Measurements from ENCODE around the gene FAM181A.

The FAM181A gene

DNA sequence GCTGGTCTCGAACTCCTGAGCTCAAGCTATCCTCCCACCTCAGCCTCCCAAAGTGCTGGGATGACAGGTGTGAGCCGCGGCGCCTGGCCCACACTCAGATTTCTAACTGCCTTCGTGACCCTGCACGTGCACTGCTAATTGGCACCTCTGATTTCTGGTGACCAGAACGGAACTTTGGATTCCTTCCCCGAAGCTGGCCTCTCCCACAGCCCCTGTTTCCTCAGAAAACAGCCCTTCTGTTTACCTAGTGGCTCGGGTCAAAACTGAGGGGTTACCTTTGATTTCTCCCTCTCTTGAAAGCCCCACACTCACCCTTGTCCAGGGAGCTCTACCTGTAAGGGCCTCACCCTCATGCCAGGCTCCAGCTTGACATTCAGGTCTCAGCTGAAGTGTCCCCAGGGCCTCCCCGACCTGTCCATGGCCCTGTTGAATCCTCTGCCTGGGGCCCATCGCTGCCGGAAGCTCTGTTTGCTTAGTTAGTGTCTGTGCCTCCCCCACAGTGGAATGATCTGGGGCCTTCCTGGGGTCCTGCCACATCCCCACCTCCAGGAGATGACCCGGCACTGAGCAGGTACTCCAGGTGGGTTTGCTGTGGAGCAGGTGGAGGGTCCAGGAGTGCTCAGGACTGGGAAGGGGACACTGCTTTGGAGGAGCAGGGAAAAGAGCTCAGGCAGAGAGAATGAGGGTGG lies 24.4 kb upstream of the FAM181A start:
- H3K27ac ChIP-seq, result no peak overlapping the region
- no peak overlapping the region for H3K4me3 ChIP-seq

DNA sequence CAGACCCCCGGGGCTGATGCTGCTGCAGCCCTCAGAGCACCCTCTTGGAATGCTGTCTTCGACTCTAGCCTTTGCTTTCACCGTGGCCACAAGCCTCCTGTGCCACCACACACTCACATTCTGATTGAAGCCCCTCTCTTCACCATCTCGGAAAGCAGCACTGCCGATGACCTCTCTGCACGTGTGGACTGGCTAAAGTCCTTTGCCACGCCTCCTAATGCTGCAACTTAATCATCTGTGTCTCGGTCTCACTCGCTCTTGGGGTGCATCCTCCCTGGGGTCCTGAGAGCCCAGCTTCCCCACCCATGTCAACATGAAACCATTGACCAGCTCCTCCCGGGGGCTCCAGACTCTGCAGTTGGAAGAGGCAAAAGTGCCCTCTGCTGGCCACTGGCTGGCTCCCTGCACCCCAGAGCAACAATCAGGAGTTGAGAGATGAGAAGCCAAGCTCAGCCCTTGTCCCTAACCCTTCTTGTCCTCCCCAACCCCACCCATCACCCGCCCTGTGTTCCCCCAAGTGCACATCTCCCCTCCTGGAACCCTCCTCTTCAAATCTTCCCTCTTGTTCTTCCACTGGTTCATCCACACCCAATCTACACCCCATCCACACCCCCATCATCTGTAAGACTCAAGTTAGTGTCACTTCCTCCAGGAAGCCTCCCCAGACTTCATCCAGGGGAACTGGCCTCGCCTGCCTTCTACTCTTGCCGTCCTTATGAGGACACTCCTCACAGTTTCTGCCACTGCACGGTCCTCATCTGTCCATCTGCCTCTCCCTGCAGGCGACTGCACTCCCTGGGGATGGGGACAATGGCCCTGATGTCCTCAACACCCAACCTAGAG lies 23.6 kb upstream of the FAM181A start:
- Histone ChIP-seq H3K27ac (no peak overlapping the region), H3K4me3 (no peak overlapping the region)

DNA sequence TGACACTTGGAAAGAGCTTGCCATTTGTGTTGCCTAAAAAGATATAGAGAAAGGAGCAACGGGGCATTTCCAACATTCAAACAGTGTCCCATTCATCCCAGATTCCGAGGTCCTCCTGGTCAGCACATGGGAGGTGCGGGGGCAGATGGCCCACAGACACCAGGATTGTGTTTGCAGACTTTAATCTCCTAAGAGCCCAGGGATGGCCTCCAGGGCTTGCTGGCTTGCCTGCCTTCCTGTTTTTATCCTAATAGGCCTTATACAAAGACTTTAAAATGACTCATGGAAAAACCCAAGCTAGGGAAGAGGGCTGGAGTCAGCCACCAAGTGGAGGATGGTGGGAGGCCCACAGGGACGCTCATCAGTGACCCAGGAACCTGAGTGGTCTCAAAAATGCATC lies 21.5 kb upstream of the FAM181A start:
- H3K27ac ChIP-seq, result no peak overlapping the region
- H3K4me3 ChIP-seq, result no peak overlapping the region

DNA sequence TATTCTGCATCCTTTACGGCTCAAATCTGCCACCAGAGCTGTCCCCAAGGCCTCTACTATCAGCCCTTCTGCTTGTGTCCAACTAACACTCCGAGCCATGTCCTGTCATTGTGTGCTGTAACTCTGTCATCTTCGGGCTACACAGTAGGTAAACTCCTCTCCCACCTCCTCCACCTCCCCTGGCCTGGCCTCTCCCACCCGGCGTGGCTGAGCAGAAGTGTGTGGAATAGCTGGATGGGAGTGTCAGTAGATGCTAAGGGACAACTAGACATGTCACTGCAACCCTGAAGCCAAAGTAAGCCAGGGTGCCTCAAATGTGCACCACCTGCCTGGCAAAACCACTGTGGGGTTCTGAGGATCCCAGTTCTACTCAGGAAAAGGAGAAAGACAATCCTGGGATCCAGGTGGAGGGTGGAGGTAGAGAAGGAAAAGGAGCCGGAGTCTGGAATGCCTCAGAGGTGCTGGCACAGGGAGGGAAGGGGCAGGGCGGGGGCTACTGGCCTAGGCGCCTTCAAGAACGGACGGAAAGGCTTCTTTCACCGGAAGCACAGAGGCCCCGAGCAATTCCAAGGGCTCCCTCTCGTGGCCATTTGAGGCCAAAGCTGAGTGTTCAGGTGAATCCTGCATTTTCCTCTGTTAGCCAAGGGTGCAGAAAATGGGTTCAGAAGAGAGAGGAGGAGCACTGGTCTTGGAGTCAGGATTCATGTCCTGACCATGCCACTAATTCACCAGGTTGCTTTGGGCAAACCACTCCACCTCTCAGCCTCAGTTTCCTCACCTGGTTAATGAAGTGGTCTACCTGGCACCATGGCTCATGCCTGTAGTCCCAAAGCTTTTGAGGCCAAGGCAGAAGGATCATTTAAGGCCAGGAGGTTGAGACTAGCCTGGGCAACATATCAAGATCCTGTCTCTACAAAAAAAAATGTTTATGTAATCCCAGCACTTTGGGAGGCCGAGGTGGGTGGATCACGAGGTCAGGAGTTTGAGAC lies 20.5 kb upstream of the FAM181A start:
- H3K27ac ChIP-seq, result no peak overlapping the region
- no peak overlapping the region for H3K4me3 ChIP-seq

DNA sequence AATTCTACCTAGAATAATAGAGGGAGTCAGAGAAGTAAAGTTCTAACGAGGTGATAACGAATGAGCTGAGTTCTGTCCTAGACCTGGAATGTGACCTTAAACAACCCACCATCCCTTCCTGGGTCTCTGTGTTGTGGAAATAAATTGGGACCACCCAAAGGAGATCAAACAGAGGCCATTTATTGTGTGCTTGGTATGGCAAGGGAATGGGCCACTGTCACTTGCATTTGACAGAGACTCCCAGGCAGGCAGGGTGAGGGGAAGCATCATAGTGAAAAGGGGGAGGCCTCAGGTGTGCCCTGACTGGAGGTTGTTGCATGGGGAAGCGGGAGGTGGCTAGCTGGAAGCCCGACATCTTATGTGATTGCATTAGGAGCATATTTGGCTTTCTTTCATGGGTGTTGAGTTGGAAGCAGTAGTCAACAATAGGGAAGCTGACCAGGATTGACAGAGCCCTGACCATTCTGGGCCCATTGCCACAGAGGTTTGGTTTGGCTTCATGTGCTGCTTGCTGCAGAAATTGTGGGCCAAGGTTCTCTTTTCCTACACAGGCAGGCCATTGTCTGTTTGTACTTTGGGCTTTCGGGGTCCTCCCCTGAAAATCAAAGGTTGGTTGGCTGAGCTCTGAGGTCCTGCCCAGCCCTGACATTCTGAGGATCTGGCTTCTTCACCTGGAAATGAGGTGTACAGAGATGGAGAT lies 17.6 kb upstream of the FAM181A start:
- Histone ChIP-seq H3K4me3 (no peak overlapping the region), H3K27ac (no peak overlapping the region)

DNA sequence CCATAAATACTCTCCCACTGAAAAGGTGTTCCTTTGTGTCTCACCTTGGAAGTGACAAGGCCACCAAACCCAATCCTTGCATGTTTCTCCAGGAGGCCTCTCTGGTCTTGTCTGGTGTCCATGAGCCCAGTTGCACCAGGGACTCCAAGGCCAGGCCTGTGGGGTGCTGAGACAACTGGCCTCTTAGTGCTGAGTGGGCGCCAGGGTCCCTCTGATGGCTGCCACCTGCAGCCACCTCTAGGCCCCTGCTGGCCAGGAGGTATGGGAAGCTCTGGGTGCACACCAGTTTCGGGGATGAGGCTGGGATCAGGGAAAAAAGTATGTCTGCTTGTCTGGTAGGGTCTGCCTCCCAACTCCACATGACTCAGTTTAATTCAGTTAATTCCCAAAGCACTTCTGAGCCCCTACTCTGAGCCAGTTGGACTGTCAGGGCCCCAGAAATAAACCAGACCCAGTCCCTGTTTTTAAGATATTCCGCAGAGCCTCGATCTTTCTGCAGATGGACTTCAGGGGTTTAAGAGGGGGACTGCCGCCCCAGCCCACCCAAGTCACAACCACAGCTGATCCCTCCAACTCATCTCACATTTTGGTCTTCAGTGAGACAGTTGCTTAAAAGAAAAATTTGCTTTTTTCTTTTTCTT lies 15.0 kb upstream of the FAM181A start:
- Histone ChIP-seq H3K27ac (no peak overlapping the region), H3K4me3 (no peak overlapping the region)

DNA sequence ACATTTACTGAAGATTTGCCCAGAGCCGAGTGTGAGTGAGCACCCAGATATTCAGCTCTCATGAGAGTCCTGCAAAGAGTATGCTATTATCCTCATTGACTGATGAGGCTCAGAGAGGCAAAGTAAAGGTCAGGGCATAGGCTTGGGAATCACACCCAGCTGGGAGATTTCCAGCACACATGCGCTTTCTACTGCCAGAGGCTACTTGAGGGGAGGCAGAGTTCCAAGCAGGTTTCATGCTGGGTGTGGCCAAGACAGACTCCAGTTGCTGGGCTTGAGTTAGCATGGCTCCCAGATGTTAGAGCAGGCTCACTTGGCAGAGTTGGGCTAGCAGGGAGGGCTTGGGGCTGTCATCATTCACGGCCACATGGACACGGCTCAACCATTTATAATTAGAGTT lies 14.4 kb upstream of the FAM181A start:
- no peak overlapping the region for H3K27ac ChIP-seq

DNA sequence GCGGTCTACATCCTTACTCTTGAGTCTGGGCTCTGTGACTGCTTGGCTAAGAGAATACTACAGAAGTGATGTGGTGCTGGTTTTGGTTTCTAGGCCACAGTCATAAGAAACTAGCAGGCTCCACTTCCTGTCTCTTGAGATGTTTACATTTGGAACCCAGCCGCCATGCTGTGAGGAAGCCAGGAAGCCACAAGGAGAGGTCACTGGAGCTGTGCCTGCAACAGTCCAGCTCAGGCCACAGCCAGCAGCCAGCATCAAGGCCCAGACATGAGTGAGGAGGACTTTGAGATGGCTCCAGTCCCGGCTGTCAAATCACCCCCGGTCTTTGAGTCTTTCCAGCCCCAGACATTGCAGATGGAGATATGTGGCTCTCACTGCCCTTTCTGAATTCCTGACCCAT lies 12.9 kb upstream of the FAM181A start:
- no peak overlapping the region for H3K4me3 ChIP-seq
- no peak overlapping the region for H3K27ac ChIP-seq

More for the DNA sequence above, 14.4 kb upstream of the FAM181A start:
- H3K4me3 ChIP-seq, result no peak overlapping the region

DNA sequence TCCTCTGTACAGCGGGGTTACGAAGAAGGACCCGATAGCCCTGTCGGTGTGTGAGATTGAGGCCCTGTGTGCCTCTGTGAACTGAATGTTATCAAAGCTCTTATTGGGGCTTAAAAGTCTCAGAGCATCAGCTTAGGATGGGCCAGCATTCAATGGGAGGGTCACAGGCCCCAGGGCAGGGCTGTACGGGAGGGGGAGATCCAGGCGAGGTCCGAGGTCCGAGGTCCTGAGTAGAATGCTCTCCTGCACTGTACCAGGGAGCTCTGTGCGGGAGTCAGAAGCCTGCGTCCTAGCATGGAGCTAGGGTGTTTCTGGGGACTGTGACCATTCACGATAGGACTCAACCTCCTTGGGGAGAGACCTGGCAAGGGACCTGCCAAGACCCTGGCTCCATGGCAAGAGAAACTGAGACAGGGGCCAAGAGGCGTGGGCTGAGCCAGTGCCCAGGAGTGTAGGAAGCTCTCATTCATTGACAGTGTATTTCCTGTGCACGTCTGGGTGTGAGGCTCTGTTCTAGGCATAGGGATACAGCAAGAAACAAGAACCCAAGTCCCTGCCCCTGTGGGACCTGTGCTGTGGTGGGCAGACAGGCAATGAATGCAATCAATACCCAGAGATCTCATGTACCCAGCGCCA lies 12.0 kb upstream of the FAM181A start:
- Histone ChIP-seq H3K27ac (no peak overlapping the region), H3K4me3 (no peak overlapping the region)

DNA sequence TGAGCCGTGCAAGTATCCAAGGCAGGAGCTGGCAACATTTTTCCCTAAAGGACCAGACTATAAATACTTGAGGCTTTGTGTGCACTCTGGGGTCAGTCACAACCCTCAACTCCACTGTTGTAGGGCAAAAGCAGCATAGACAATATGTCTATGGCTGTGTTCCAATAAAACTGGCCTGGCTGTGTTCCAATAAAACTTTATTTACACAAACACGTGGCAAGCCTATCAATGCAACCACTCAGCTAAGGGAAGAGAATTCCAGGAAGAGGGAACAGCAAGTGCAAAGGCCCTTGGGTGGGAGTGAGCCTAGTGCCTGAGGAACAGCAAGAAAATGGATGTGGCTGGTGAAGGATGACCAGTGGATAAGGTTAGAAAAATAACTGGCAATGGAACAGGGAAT lies 11.3 kb upstream of the FAM181A start:
- no peak overlapping the region for H3K4me3 ChIP-seq
- no peak overlapping the region for H3K27ac ChIP-seq

DNA sequence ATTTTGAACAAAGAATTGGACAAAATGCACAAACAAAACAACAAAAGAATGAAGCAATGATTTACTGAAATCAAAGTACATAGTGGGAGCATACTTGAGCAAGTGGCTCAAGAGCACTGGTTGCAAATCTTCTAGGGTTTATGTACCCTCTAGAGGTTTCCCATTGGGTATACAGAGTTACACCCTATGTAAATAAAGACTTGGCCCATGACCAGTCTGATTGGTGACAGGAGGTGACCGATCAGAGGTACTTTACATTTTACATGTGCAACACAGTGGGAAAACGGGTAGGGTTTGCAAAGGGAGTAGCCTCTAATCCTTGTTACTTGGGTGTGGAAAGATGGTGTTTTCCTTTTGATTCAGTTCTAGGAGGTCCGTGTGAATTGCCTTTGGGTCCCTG lies 10.6 kb upstream of the FAM181A start:
- Histone ChIP-seq H3K4me3 (no peak overlapping the region), H3K27ac (no peak overlapping the region)

DNA sequence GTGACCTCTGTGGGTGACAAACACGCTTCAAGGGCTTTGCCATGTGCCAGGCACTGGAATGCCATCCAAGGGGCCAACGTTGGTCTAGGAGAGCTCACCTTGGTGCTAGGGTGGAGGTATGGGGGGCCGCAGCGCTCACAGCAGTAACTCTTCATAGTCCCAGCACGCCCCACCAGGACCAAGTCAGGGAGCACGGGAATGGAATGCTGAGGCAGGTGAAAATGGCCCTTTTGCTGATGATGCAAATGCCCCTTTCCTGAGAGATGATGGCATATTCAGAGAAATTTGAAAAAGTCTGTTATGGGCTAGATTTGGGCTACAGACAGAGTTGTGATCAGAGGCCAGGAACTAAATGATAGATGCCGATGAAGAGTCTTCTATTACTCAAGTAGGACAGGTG lies 10.0 kb upstream of the FAM181A start:
- Histone ChIP-seq H3K4me3 (no peak overlapping the region), H3K27ac (no peak overlapping the region)

DNA sequence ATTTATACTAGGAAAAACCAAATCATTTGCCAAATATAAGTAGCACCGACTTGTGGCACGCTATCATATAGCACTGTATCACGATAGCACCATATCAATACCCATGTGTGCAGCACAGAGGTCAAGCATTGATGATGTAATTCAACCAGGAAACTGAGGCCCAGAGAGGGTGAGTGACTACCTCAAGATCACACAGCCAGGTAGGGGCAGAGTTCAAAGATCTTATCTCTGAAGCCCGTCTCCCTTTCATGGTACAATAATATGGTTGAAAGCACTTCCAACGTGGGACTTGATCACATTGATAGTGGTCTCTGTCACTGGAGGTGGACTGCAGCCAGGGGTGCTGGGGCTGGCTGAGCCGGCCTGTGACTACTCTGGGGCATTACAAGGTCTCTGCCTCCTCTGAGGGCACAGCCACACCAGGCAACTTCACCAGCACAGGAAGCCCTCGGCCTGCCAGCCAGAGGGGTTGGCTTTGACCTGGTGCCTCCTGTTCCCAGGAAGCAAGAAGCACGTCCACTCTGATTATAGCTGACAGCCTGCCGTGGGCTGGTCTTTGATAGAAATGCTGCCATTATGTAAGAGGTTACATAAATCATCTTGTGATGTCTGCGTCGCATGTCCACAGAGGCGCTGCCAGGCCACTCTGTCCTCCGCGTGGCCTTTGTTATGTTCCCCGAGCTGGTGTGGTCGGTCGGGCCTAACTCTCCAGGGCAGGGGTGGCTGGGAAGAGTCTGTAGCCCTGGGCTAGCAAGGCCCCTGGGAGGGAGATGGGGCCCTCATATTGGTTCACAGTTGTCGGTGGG lies 5.9 kb upstream of the FAM181A start:
- H3K4me3 ChIP-seq, result no peak overlapping the region
- no peak overlapping the region for H3K27ac ChIP-seq

DNA sequence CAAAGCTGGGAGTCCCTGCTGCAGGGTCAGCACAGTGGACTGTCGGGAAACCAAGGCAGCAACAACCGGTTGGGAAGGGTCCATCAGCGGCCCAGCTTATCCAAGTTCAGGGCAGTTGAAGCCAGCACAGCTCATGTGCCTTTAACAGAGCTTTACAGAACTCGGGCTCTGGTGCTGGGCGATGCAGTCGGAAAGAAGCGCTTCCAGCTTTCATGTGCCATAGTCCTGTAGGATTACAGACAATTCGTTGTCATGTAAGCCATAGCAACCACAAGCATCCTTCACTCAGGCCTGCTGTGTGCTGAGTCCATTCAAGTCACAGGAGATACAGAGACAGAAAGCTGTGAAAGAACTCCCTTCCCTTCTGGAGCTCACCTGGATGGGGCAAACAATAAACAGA lies 3.5 kb upstream of the FAM181A start:
- Histone ChIP-seq H3K27ac (no peak overlapping the region), H3K4me3 (no peak overlapping the region)

DNA sequence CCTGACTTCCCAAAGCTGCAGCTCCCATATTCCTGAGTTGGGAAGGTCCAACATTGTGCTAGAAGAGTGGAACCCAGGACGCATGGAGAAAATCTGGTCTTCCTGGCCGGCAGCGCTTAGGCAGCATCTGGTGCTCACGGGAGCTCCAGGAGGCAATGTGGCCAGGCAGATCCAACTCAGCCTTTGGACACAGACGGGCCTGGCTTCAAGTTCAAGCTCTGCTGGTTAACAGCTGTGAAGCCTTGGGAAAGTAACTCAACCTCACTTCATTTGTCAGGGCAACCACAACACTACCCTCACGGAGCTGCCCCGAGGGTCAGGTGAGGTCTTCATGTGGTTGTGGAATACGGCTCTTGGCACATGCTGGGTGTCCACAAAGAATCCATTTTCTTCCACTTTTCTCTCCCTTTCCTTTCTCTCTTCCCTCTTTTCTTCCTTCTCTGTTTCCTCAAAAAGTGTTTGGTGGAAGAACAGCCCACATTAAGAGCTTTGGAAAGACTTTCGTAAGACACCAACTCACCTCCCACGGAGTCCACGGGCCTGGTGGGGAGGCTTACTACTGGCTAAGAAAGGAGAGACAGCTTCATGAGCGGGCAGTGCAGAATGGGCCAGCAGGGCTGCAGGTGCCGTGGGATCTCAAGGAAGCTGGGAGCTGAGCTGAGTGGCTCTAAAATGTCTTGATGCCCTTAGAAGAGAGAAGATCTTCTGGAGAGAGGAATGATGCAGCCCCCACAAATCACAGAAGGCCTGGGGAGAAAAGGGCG lies 2.4 kb upstream of the FAM181A start:
- Histone ChIP-seq H3K27ac (no peak overlapping the region), H3K4me3 (no peak overlapping the region)

DNA sequence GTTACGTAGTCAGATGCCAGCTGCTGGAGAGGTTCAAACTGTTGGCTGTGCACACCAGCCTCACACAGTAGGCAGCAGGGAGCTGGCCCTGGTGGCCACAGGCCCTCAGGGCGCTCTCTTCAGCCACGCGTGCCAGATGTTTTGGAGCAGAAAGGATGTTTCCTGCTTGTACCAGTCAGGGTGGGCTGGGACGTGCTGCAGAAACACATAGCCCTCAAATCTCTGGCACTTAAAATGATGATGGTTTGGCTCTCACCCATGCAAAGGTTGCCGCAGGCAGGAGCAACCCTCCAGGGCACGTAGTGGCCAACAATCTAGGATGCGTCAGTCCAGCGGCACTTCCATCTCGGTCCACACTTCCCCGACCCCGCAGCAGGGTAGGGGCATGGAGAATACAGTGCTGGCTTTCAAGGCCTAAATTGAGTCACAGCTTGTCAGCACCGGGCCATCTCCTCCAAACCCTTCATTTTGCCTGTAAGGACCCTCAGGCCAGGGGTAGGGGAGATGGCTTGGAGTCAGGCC lies 1.7 kb upstream of the FAM181A start:
- Histone ChIP-seq H3K27ac (no peak overlapping the region), H3K4me3 (no peak overlapping the region)

DNA sequence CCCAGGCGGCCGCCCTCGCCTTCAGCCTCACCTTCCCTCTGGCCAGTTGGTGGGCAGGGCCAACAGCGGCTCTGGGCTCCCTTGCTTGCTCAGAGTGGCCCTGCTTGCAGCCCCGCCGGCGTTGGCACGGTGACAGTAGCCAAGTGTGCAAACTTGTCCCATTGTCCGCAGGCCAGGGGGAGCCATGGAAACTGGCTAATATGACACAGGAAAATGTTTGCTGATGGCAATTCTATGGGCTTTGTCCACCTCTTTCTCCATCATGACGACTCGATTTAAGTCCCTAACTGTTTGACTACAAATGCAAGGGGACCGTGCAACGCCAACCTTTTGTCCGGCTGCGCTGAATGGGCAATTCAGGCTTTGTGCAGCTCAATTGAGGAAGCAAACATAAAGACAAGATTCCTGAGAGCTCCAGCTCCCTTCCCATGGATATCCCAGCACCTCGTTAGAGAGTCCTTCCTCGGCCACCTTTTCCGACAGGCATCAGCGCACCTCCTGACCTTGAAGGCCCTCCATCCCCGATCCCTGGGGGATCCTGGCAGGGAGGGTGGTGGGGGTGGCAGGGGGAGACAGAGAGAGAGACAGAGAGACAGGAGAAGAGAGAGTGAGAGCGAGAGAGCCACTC lies 785 bp upstream of the FAM181A start:
- Histone ChIP-seq H3K27ac (no peak overlapping the region), H3K4me3 (no peak overlapping the region)

Measured in skin epidermis (tissue), 12 donors.